ENCODE measurements around the gene HDAC9.

DNA sequence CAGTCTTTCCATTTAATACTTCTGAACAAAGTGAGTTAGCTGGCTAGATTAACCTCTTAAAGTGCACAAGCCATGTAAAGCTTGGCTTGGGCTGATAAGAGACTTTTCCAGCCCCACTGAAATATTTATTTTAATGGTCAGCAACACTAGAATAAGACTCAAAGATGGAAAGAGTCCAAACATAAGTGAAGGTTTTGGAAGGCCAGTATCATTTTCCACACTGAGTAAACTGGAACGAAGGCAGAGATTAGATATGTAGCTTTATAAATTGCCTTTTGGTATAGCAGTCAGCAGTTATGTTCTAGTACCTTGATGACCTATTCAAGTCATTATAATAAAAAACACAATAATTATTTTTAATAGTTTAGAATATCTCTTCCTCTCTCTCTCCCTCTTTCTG, 102.2 kb downstream of the HDAC9 start:
- TF ChIP-seq, protein P1, sequence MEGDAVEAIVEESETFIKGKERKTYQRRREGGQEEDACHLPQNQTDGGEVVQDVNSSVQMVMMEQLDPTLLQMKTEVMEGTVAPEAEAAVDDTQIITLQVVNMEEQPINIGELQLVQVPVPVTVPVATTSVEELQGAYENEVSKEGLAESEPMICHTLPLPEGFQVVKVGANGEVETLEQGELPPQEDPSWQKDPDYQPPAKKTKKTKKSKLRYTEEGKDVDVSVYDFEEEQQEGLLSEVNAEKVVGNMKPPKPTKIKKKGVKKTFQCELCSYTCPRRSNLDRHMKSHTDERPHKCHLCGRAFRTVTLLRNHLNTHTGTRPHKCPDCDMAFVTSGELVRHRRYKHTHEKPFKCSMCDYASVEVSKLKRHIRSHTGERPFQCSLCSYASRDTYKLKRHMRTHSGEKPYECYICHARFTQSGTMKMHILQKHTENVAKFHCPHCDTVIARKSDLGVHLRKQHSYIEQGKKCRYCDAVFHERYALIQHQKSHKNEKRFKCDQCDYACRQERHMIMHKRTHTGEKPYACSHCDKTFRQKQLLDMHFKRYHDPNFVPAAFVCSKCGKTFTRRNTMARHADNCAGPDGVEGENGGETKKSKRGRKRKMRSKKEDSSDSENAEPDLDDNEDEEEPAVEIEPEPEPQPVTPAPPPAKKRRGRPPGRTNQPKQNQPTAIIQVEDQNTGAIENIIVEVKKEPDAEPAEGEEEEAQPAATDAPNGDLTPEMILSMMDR (IDR thresholded peaks at IDR 0.05; ENCODE audit: low read depth, low read length), result no peak
- no peak for TF ChIP-seq EZH2phosphoT487 (IDR thresholded peaks at IDR 0.05; ENCODE audit: low read depth)

Measured in OCI-LY3 (cell line).